H9 (cell line): ENCODE results near the gene MRPL45. TPM values are rescaled to one million over a fixed set of nuclear protein-coding genes. Genes with fewer than 3 reads are reported as not detected.

Source experiments
- DNase-seq: peaks from one replicate; pipeline ENCODE4 v3.0.0-alpha.2; 2017
- H2AFZ ChIP-seq: one replicate; pipeline ENCODE4 v1.6.1; 2013; ENCODE audit warnings: mild to moderate bottlenecking, low read length, control low read depth, moderate library complexity
- H2AK5ac ChIP-seq: 2 replicates; pipeline ENCODE4 v1.6.1; 2013; ENCODE audit warnings: low read length, control low read depth, mixed read lengths; ENCODE audit not compliant: insufficient read length
- H2BK120ac ChIP-seq: one replicate; pipeline ENCODE4 v1.6.1; 2013; ENCODE audit warnings: low read depth, mild to moderate bottlenecking, low read length, control low read depth, inconsistent platforms; ENCODE audit not compliant: poor library complexity, severe bottlenecking
- H2BK12ac ChIP-seq: 2 replicates; pipeline ENCODE4 v1.6.1; 2013; ENCODE audit warnings: low read length, control low read depth, mixed read lengths, low read depth; ENCODE audit not compliant: insufficient read length
- H2BK15ac ChIP-seq: 2 replicates; pipeline ENCODE4 v1.6.1; 2013; ENCODE audit warnings: low read depth, low read length, control low read depth
- H2BK20ac ChIP-seq: one replicate; pipeline ENCODE4 v1.6.1; 2013; ENCODE audit warnings: low read depth, mild to moderate bottlenecking, low read length, control low read depth, inconsistent platforms; ENCODE audit not compliant: poor library complexity, severe bottlenecking
- H2BK5ac ChIP-seq: 2 replicates; pipeline ENCODE4 v1.6.1; 2013; ENCODE audit warnings: low read length, control low read depth, mixed read lengths; ENCODE audit not compliant: insufficient read length
- H3K14ac ChIP-seq: 2 replicates; pipeline ENCODE4 v1.6.1; 2013; ENCODE audit warnings: low read length, control low read depth; ENCODE audit not compliant: insufficient read depth
- H3K18ac ChIP-seq: 2 replicates; pipeline ENCODE4 v1.6.1; 2013; ENCODE audit warnings: low read depth, mild to moderate bottlenecking, mixed read lengths, low read length, control low read depth; ENCODE audit not compliant: insufficient read length
- H3K23ac ChIP-seq: 2 replicates; pipeline ENCODE4 v1.6.1; 2013; ENCODE audit warnings: low read length, control low read depth, mixed read lengths, low read depth; ENCODE audit not compliant: insufficient read length
- H3K23me2 ChIP-seq: 2 replicates; pipeline ENCODE4 v1.6.1; 2013; ENCODE audit warnings: low read depth, mild to moderate bottlenecking, mixed read lengths, low read length, control low read depth; ENCODE audit not compliant: insufficient read length, poor library complexity, severe bottlenecking
- H3K27ac ChIP-seq: 2 replicates; pipeline ENCODE4 v1.5.1; 2013; ENCODE audit warnings: low read length, control low read depth, mixed read lengths, low read depth; ENCODE audit not compliant: insufficient read length
- H3K27me3 ChIP-seq: 2 replicates; pipeline ENCODE4 v1.6.1; 2013; ENCODE audit warnings: low read length, control low read depth, inconsistent platforms; ENCODE audit not compliant: insufficient read depth
- H3K4ac ChIP-seq: 2 replicates; pipeline ENCODE4 v1.6.1; 2013; ENCODE audit warnings: low read depth, mild to moderate bottlenecking, control low read depth, inconsistent platforms, low read length, moderate library complexity
- H3K4me1 ChIP-seq: 2 replicates; pipeline ENCODE4 v1.6.1; 2013; ENCODE audit warnings: low read length, control low read depth, inconsistent platforms; ENCODE audit not compliant: insufficient read depth
- H3K4me2 ChIP-seq: 2 replicates; pipeline ENCODE4 v1.6.1; 2013; ENCODE audit warnings: low read length, control low read depth, mixed read lengths; ENCODE audit not compliant: insufficient read length, insufficient read depth
- H3K56ac ChIP-seq: 2 replicates; pipeline ENCODE4 v1.6.1; 2013; ENCODE audit warnings: low read depth, mild to moderate bottlenecking, mixed read lengths, low read length, control low read depth; ENCODE audit not compliant: insufficient read length
- H3K79me1 ChIP-seq: 2 replicates; pipeline ENCODE4 v1.6.1; 2013; ENCODE audit warnings: low read depth, mild to moderate bottlenecking, moderate library complexity, low read length, control low read depth, inconsistent platforms; ENCODE audit not compliant: insufficient read depth, poor library complexity, severe bottlenecking
- H3K79me2 ChIP-seq: 2 replicates; pipeline ENCODE4 v1.6.1; 2013; ENCODE audit warnings: low read length, control low read depth, inconsistent platforms; ENCODE audit not compliant: insufficient read depth
- H3K9ac ChIP-seq: 2 replicates; pipeline ENCODE4 v1.6.1; 2013; ENCODE audit warnings: low read length, control low read depth, mixed read lengths; ENCODE audit not compliant: insufficient read length; ENCODE audit errors: extremely low read depth
- H3K9me3 ChIP-seq: one replicate; pipeline ENCODE4 v1.6.1; 2013; ENCODE audit warnings: low read depth, low read length, inconsistent platforms; ENCODE audit not compliant: control insufficient read depth
- H3T11ph ChIP-seq: one replicate; pipeline ENCODE4 v1.6.1; 2013; ENCODE audit warnings: mild to moderate bottlenecking, low read length, control low read depth, inconsistent platforms
- H4K20me1 ChIP-seq: one replicate; pipeline ENCODE4 v1.6.1; 2013; ENCODE audit not compliant: control insufficient read depth, insufficient read length, insufficient read depth
- H4K5ac ChIP-seq: 2 replicates; pipeline ENCODE4 v1.6.1; 2013; ENCODE audit warnings: low read depth, mild to moderate bottlenecking, mixed read lengths, low read length, control low read depth; ENCODE audit not compliant: insufficient read length
- H4K8ac ChIP-seq: replicated peaks from 2 replicates; pipeline ENCODE4 v1.6.1; 2013; ENCODE audit warnings: low read length, control low read depth, mixed read lengths, low read depth; ENCODE audit not compliant: insufficient read length
- H4K91ac ChIP-seq: 2 replicates; pipeline ENCODE4 v1.6.1; 2013; ENCODE audit warnings: low read depth, mild to moderate bottlenecking, moderate library complexity, mixed read lengths, low read length, control low read depth; ENCODE audit not compliant: insufficient read length
- H3K27ac Mint-ChIP-seq, 3 experiments: 2 replicates in 2 of 3; 3 replicates in 1 of 3; pipeline ENCODE4 v1.8.0; 2020 to 2021; ENCODE audit warnings: mixed read lengths in 3 of 3, mild to moderate bottlenecking in 1 of 3, moderate library complexity in 1 of 3
- H3K27me3 Mint-ChIP-seq: 2 replicates; pipeline ENCODE4 v1.8.0; 2021; ENCODE audit warnings: low read depth, mild to moderate bottlenecking, moderate library complexity, mixed read lengths
- H3K36me3 Mint-ChIP-seq, 3 experiments: 2 replicates in 2 of 3; 3 replicates in 1 of 3; pipeline ENCODE4 v1.8.0; 2020 to 2021; ENCODE audit warnings: low read depth in 3 of 3, mixed read lengths in 3 of 3; ENCODE audit not compliant: insufficient read depth in 1 of 3
- H3K4me1 Mint-ChIP-seq, 2 experiments: 2 replicates each; pipeline ENCODE4 v1.8.0; 2020; ENCODE audit warnings: mixed read lengths in 2 of 2
- H3K4me3 Mint-ChIP-seq, 2 experiments: 2 replicates in 1 of 2; 3 replicates in 1 of 2; pipeline ENCODE4 v1.8.0; 2020 to 2021; ENCODE audit warnings: mild to moderate bottlenecking in 2 of 2, mixed read lengths in 2 of 2, moderate library complexity in 1 of 2
- H3K9me3 Mint-ChIP-seq, 2 experiments: 2 replicates in 1 of 2; 3 replicates in 1 of 2; pipeline ENCODE4 v1.8.0; 2020; ENCODE audit warnings: mild to moderate bottlenecking in 2 of 2, mixed read lengths in 2 of 2, moderate library complexity in 1 of 2
- WGBS: extraction: QIAGEN DNeasy Blood & Tissue Kit; methylation state at CpG from one replicate; pipeline ENCODE4 v1.1.7; 2013; ENCODE audit warnings: missing lambda C conversion rate, low lambda C conversion rate, mixed read lengths; ENCODE audit not compliant: insufficient read length; ENCODE audit errors: extremely low coverage; 5-methylcytosine and 5-hydroxymethylcytosine counted together
- total RNA-seq: library from RNA; stranded (reverse); gene quantifications from 2 replicates; pipeline ENCODE4 v1.2.1, GENCODE V29; 2021
- TF ChIP-seq, protein P1 (sequence below): fragments of 200-600 bp; sonication (generic); conservative IDR thresholded peaks from 3 replicates; pipeline ENCODE4 v1.8.0; 2021; ENCODE audit warnings: antibody characterized with exemption, mild to moderate bottlenecking

Gene MRPL45
- total RNA-seq, 1 experiment from 2014 or later: 59.9 TPM

DNA sequence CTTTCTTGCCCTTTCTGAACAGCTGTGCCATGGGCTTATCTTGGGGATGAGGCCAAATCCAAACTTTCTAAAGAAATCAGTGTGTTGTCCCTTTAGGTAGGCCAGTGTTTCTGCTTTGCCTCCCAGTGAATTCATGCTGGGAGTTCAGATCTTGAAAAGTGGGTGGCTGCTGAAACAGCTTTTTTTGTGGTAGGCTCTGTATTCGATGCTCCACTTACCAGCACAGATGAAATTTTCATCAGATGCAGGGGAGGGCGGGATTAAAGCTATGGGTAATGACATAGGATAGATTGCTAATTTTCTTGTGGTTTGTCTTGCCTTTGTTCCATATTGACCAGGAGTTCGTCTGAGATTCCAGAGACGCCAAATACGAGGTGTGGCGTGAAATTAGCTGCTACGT lies 57.5 kb downstream of the MRPL45 start:
- peaks cover 8% of the 10 kb centered on the region for H3K23me2 ChIP-seq
- Mint-ChIP-seq H3K27ac (no peak overlapping the region), H3K9me3 (no peaks in the 10 kb centered on the region), H3K4me1 (peaks cover 50 to 58% of the 10 kb centered on the region in 2 experiments), H3K4me3 (peak overlapping the region in 1 of 2 experiments; percentile 39; a peak in 2 of 5 replicates), H3K36me3 (no peaks in the 10 kb centered on the region; a peak in 1 of 7 replicates), H3K27me3 (no peaks in the 10 kb centered on the region)
- H3K27ac ChIP-seq: no peak overlapping the region
- no peak overlapping the region for H2BK12ac ChIP-seq
- no peak overlapping the region for H3K9ac ChIP-seq
- peak overlapping the region; percentile 12 for H3K4me2 ChIP-seq
- H3K23ac ChIP-seq: no peak overlapping the region
- H4K8ac ChIP-seq: no peak overlapping the region
- H3K79me2 ChIP-seq: peaks cover 7% of the 10 kb centered on the region; the same call in 1 of the 2 replicates
- WGBS: no CpG with 5 or more reads among the region's 7 CpGs
- H3K79me1 ChIP-seq: peaks cover 3% of the 10 kb centered on the region
- H2AK5ac ChIP-seq: no peak overlapping the region
- no peak overlapping the region for H2AFZ ChIP-seq
- H3K56ac ChIP-seq: no peak overlapping the region
- no peaks in the 10 kb centered on the region for H3K27me3 ChIP-seq
- no peaks in the 10 kb centered on the region for H4K20me1 ChIP-seq
- no peak overlapping the region for H2BK5ac ChIP-seq
- TF ChIP-seq, protein P1, sequence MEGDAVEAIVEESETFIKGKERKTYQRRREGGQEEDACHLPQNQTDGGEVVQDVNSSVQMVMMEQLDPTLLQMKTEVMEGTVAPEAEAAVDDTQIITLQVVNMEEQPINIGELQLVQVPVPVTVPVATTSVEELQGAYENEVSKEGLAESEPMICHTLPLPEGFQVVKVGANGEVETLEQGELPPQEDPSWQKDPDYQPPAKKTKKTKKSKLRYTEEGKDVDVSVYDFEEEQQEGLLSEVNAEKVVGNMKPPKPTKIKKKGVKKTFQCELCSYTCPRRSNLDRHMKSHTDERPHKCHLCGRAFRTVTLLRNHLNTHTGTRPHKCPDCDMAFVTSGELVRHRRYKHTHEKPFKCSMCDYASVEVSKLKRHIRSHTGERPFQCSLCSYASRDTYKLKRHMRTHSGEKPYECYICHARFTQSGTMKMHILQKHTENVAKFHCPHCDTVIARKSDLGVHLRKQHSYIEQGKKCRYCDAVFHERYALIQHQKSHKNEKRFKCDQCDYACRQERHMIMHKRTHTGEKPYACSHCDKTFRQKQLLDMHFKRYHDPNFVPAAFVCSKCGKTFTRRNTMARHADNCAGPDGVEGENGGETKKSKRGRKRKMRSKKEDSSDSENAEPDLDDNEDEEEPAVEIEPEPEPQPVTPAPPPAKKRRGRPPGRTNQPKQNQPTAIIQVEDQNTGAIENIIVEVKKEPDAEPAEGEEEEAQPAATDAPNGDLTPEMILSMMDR: no peak
- no peak overlapping the region for H3T11ph ChIP-seq
- H2BK20ac ChIP-seq: no peak overlapping the region
- H4K91ac ChIP-seq: no peak overlapping the region
- H3K14ac ChIP-seq: no peak overlapping the region
- peaks cover 7% of the 10 kb centered on the region; the same call in 1 of the 2 replicates for H3K4me1 ChIP-seq
- no peak overlapping the region for H2BK120ac ChIP-seq
- no peak overlapping the region for H3K4ac ChIP-seq
- H2BK15ac ChIP-seq: no peak overlapping the region
- H3K9me3 ChIP-seq: no peaks in the 10 kb centered on the region
- no peak overlapping the region for H4K5ac ChIP-seq
- DNase-seq: no peak
- H3K18ac ChIP-seq: no peak overlapping the region
